HepG2 (cell line): ENCODE measurements around the gene GOLGA6L6.
"Not testable (repeated sequence)": the region's sequence is repeated elsewhere in the genome, so short reads cannot be mapped to it uniquely, and the experiment has no call there.

Experiments
- JUN ChIP-seq: sonication (generic); formaldehyde crosslinking; IDR thresholded peaks from 2 replicates; pipeline ENCODE4 v1.4.0; 2020; ENCODE audit warnings: mild to moderate bottlenecking, missing genetic modification reagents
- NBN ChIP-seq: fragments of 450-650 bp; conservative IDR thresholded peaks from 2 replicates; pipeline ENCODE4 v1.6.1; 2017
- POLR2AphosphoS5 ChIP-seq: IDR thresholded peaks from 2 replicates; pipeline ENCODE4 v1.6.1; 2012; ENCODE audit warnings: low read depth, low read length
- REST ChIP-seq, 2 experiments: IDR thresholded peaks; 2 replicates each; pipeline ENCODE4 v1.6.1; 2011 to 2012; ENCODE audit warnings: low read length in 2 of 2, borderline replicate concordance in 1 of 2, low read depth in 1 of 2, mild to moderate bottlenecking in 1 of 2, moderate library complexity in 1 of 2
- ZKSCAN8 ChIP-seq: IDR thresholded peaks from 2 replicates; pipeline ENCODE4 v1.6.1; 2016; ENCODE audit warnings: borderline replicate concordance, missing genetic modification reagents, missing compliant biosample characterization
- ZNF12 ChIP-seq: sonication (generic); formaldehyde crosslinking; IDR thresholded peaks from 2 replicates; pipeline ENCODE4 v1.5.0; 2020; ENCODE audit warnings: missing genetic modification reagents
- ZSCAN25 ChIP-seq: sonication (generic); formaldehyde crosslinking; IDR thresholded peaks from 2 replicates; pipeline ENCODE4 v1.8.0; 2022; ENCODE audit warnings: mild to moderate bottlenecking, missing genetic modification reagents
- TF ChIP-seq, protein P1 (sequence below): sonication (generic); formaldehyde crosslinking; IDR thresholded peaks from 2 replicates; pipeline ENCODE4 v1.5.0; 2020; ENCODE audit warnings: mild to moderate bottlenecking, missing genetic modification reagents, moderate library complexity

DNA sequence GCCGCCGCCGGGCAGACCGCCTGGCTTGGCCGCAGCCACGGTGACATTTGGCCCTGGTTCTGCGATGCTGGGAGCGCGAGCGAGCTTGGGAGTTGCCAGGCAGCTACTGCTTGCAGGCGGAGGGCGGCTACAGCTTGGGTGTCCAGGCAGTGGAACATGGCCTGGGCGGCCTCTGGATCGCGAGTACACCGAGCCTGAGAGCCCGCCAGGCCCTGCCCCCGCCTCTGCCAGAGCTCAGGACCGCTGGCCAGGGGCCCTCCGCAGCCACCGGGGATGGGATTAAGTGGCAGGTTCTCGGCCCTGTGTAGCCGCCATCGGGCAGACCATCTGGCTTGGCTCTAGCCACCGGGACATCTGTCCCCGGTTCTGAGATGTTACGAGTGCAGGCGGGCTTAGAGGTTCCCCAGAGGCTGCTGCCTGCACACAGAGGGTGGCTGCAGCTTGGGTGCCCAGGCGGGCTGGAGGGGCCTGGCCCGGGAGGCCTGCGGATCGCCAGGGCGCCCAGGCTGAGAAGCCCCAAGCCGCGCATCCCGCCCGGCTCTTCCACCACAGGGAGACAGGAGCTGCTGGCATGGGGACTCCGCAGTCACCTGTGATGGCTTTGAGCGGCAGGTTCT lies 40.6 kb upstream of the GOLGA6L6 start:
- TF ChIP-seq POLR2AphosphoS5; JUN (CRISPR knock-in tag); ZKSCAN8 (CRISPR knock-in tag); ZNF12; REST (IDR thresholded peaks at IDR 0.05; ENCODE audit: borderline replicate concordance in 1 of 2, low read depth in 1 of 2, low read length in 2 of 2); NBN; ZSCAN25: not testable (repeated sequence)
- TF ChIP-seq, protein P1, sequence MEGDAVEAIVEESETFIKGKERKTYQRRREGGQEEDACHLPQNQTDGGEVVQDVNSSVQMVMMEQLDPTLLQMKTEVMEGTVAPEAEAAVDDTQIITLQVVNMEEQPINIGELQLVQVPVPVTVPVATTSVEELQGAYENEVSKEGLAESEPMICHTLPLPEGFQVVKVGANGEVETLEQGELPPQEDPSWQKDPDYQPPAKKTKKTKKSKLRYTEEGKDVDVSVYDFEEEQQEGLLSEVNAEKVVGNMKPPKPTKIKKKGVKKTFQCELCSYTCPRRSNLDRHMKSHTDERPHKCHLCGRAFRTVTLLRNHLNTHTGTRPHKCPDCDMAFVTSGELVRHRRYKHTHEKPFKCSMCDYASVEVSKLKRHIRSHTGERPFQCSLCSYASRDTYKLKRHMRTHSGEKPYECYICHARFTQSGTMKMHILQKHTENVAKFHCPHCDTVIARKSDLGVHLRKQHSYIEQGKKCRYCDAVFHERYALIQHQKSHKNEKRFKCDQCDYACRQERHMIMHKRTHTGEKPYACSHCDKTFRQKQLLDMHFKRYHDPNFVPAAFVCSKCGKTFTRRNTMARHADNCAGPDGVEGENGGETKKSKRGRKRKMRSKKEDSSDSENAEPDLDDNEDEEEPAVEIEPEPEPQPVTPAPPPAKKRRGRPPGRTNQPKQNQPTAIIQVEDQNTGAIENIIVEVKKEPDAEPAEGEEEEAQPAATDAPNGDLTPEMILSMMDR (CRISPR knock-in tag) = not testable (repeated sequence)
